Osteocyte (in vitro differentiated cells): ENCODE data around the gene SH3TC2. TPM values are rescaled to one million over a fixed set of nuclear protein-coding genes. Genes with fewer than 3 reads are reported as not detected.

Experiments used
- DNase-seq: peaks from one replicate; pipeline ENCODE4 v3.0.0; 2021; ENCODE audit warnings: mixed read lengths; ENCODE audit not compliant: unreplicated experiment; ENCODE audit errors: extremely low spot score
- H3K27ac Mint-ChIP-seq: one replicate; pipeline ENCODE4 v1.8.0; 2021; ENCODE audit warnings: mild to moderate bottlenecking, mixed read lengths; ENCODE audit not compliant: unreplicated experiment
- H3K27me3 Mint-ChIP-seq: one replicate; pipeline ENCODE4 v1.8.0; 2021; ENCODE audit warnings: mixed read lengths; ENCODE audit not compliant: unreplicated experiment
- H3K36me3 Mint-ChIP-seq: one replicate; pipeline ENCODE4 v1.8.0; 2021; ENCODE audit warnings: mixed read lengths; ENCODE audit not compliant: unreplicated experiment
- H3K4me1 Mint-ChIP-seq: one replicate; pipeline ENCODE4 v1.8.0; 2021; ENCODE audit warnings: mixed read lengths; ENCODE audit not compliant: unreplicated experiment
- H3K4me3 Mint-ChIP-seq: one replicate; pipeline ENCODE4 v1.8.0; 2021; ENCODE audit warnings: mild to moderate bottlenecking, moderate library complexity, mixed read lengths; ENCODE audit not compliant: unreplicated experiment
- H3K9me3 Mint-ChIP-seq: one replicate; pipeline ENCODE4 v1.8.0; 2021; ENCODE audit warnings: mixed read lengths; ENCODE audit not compliant: unreplicated experiment
- total RNA-seq: library from RNA; stranded (reverse); gene quantifications from 2 replicates; pipeline ENCODE4 v1.2.1, GENCODE V29; 2021
- TF ChIP-seq, protein P1 (sequence below): fragments of 200-600 bp; sonication (generic); IDR thresholded peaks from 2 replicates; pipeline ENCODE4 v1.5.0; 2021; ENCODE audit warnings: antibody characterized with exemption, mild to moderate bottlenecking, moderate library complexity

SH3TC2 gene
- total RNA-seq, 1 donor from 2014 or later: 0.83 TPM

DNA sequence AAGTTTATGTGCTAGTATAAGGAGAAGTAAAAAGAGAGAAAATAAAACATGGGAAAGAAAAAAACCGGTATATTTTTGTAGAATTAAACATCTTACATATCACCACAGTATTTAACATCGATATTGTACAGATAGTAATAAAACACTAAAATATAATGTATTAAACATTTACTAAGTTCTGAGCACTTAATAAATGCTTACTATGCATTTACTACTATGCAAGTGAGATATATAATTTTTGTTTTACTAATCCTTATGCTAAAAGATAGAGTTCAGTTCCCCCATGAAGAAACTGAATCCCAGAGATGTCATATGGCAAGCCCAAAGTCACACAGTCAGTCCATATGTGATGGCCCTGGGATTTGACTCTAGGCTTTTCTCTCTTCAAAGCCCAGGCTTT, 51.1 kb downstream of the SH3TC2 start:
- TF ChIP-seq, protein P1, sequence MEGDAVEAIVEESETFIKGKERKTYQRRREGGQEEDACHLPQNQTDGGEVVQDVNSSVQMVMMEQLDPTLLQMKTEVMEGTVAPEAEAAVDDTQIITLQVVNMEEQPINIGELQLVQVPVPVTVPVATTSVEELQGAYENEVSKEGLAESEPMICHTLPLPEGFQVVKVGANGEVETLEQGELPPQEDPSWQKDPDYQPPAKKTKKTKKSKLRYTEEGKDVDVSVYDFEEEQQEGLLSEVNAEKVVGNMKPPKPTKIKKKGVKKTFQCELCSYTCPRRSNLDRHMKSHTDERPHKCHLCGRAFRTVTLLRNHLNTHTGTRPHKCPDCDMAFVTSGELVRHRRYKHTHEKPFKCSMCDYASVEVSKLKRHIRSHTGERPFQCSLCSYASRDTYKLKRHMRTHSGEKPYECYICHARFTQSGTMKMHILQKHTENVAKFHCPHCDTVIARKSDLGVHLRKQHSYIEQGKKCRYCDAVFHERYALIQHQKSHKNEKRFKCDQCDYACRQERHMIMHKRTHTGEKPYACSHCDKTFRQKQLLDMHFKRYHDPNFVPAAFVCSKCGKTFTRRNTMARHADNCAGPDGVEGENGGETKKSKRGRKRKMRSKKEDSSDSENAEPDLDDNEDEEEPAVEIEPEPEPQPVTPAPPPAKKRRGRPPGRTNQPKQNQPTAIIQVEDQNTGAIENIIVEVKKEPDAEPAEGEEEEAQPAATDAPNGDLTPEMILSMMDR: no peak
- H3K36me3 Mint-ChIP-seq: no peaks in the 10 kb centered on the region
- H3K4me1 Mint-ChIP-seq: peaks cover 43% of the 10 kb centered on the region
- H3K27me3 Mint-ChIP-seq: no peaks in the 10 kb centered on the region
- no peak for DNase-seq
- H3K9me3 Mint-ChIP-seq: no peaks in the 10 kb centered on the region
- H3K27ac Mint-ChIP-seq: no peak overlapping the region
- no peak overlapping the region for H3K4me3 Mint-ChIP-seq

DNA sequence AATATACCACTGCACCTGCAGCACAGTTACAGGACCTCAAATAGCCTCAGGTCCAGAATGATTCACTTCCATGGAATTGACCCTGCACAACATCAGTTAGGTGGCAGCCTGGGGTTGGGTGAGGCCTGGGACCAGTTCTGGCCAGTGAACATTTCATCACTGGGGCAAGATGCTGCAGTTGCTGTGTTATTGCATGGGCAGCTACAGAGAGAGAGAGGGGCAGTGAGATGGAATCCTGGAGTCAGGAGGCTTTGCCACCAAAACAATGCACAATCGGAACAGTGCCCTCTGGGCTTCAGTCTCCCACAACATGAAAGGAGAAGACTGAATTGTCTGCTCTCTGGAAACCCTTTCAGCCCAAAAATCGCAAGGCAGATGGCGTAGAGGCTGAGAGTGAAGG, 51.8 kb downstream of the SH3TC2 start:
- no peaks in the 10 kb centered on the region for H3K36me3 Mint-ChIP-seq
- no peaks in the 10 kb centered on the region for H3K9me3 Mint-ChIP-seq
- H3K4me3 Mint-ChIP-seq: no peak overlapping the region
- TF ChIP-seq, protein P1: no peak
- peaks cover 48% of the 10 kb centered on the region for H3K4me1 Mint-ChIP-seq
- H3K27me3 Mint-ChIP-seq: no peaks in the 10 kb centered on the region
- H3K27ac Mint-ChIP-seq: peak overlapping the region; percentile 42
- DNase-seq: no peak

DNA sequence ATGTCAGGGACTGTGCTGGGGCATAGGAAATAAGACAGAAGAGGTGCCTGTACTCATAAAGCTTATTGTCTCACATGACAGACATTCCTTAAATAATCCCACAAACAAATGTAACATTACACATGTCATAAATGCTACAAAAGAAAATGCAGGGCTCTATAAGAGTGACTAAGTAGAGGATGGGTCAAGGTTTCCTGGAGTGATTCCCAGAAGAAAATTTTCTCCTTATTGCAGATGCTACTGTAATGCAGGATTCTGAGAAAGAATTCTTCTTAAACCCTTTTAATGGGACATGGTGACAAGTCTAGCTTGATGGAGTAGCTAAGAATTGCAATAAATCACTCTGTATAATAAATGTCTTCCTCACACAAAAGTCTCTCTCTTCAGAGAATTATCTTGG, 55.7 kb downstream of the SH3TC2 start:
- no peak for DNase-seq

DNA sequence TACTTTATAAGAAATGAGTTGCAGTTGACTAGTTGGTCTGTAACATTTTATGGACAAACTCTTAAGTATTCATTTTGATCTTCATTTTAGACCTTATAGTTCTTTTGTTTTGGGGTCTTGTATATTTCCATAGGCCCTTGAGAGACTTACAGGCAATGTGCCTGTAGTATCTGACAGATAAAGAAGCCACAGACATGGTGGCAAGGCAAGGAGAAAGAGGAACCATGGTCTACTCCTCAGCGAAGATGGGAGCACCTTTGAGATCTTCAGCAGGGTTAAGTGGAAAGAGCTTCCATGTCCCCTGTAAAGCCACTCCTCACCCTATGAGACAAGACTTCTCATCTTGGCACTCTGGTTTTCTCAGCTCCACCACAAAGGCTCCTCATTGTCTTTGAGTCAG, 56.4 kb downstream of the SH3TC2 start:
- H3K27me3 Mint-ChIP-seq: no peaks in the 10 kb centered on the region
- TF ChIP-seq, protein P1: no peak
- no peaks in the 10 kb centered on the region for H3K9me3 Mint-ChIP-seq
- peak overlapping the region; percentile 65 for H3K27ac Mint-ChIP-seq
- H3K4me3 Mint-ChIP-seq: no peak overlapping the region
- no peaks in the 10 kb centered on the region for H3K36me3 Mint-ChIP-seq
- peaks cover 70% of the 10 kb centered on the region for H3K4me1 Mint-ChIP-seq
- no peak for DNase-seq

More for the DNA sequence above, 55.7 kb downstream of the SH3TC2 start:
- H3K4me3 Mint-ChIP-seq: no peak overlapping the region
- peak overlapping the region; percentile 65 for H3K27ac Mint-ChIP-seq
- H3K4me1 Mint-ChIP-seq: peaks cover 65% of the 10 kb centered on the region
- H3K9me3 Mint-ChIP-seq: no peaks in the 10 kb centered on the region
- no peaks in the 10 kb centered on the region for H3K27me3 Mint-ChIP-seq
- TF ChIP-seq, protein P1: no peak
- H3K36me3 Mint-ChIP-seq: no peaks in the 10 kb centered on the region

DNA sequence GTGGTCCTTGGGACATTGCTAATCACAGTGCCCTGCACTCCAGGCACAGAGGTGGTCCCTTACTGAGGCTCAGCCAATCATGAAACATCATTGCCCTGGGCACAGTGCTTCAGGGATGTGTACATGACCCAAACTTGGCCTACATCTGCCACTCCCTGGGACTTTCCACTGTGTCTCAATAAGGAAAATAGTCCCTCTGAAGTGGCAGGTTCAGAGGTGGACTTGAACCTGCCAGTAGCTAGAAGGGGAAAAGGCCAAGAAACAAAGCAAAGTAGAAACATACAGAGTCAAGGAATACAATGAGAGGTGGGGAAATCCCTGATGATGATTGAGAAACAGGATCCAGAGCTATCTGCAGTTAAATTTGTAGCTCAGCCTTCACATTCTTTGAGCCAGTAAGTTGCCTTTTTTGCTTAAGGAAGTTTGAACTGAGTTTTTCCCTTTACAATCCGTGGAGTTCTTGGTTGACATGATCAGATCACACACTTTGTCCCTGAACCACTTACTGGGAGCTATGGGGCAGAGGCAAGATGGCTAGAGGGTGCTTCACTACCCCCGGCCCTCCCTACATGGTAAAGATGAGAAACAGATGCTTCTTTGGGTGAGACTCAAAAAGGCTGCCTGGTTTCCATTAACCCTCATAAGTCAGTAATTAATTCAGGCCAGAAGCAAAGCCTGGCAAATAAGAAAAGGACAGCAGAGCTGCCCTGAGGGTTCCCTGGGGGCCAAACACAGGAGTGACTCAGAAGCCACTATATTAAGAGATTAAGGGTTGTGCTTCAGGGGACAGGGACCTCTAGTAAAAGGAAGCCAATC, 57.6 kb downstream of the SH3TC2 start:
- Mint-ChIP-seq H3K36me3 (no peaks in the 10 kb centered on the region), H3K27ac (peak overlapping the region; percentile 62), H3K4me3 (no peak overlapping the region), H3K4me1 (peaks cover 69% of the 10 kb centered on the region), H3K27me3 (no peaks in the 10 kb centered on the region), H3K9me3 (no peaks in the 10 kb centered on the region)
- DNase-seq: no peak
- TF ChIP-seq, protein P1: no peak
